WTC11 (cell line): ENCODE results near the gene ZBTB16. TPM values are rescaled to one million over a fixed set of nuclear protein-coding genes. Genes with fewer than 3 reads are reported as not detected.

Experiments used
- ATAC-seq: fragments of 200-7000 bp; cut with Tn5 transposase; 2 replicates; pipeline ENCODE4 v1.10.0; 2021; ENCODE audit warnings: mild to moderate bottlenecking, moderate library complexity
- CTCF ChIA-PET: fragments of 300-600 bp; sonication (Branson Sonifier 250); formaldehyde crosslinking; loops from one replicate; lab custom pipeline; 2021; ENCODE audit warnings: antibody characterized with exemption; lab: Charles Lee
- POLR2A ChIA-PET: fragments of 350-600 bp; sonication (Branson Sonifier 250); formaldehyde crosslinking; loops from one replicate; lab custom pipeline; 2021; ENCODE audit warnings: antibody characterized with exemption; lab: Charles Lee
- DNase-seq: peaks from one replicate; pipeline ENCODE4 v3.0.0; 2021; ENCODE audit warnings: low spot score
- H3K27ac Mint-ChIP-seq: 2 replicates; pipeline ENCODE4 v1.8.0; 2021; ENCODE audit warnings: mixed read lengths
- H3K27me3 Mint-ChIP-seq: 2 replicates; pipeline ENCODE4 v1.8.0; 2021; ENCODE audit warnings: low read depth, mild to moderate bottlenecking, moderate library complexity, mixed read lengths
- H3K36me3 Mint-ChIP-seq: 2 replicates; pipeline ENCODE4 v1.8.0; 2021; ENCODE audit warnings: mixed read lengths
- H3K4me1 Mint-ChIP-seq: 2 replicates; pipeline ENCODE4 v1.8.0; 2022; ENCODE audit warnings: mixed read lengths
- H3K4me3 Mint-ChIP-seq: 2 replicates; pipeline ENCODE4 v1.8.0; 2021; ENCODE audit warnings: mild to moderate bottlenecking, moderate library complexity, mixed read lengths
- H3K9me3 Mint-ChIP-seq: 2 replicates; pipeline ENCODE4 v1.8.0; 2021; ENCODE audit warnings: mixed read lengths
- AR ChIP-seq: fragments of 250-450 bp; sonication (Bioruptor Pico); IDR thresholded peaks from 2 replicates; pipeline ENCODE4 v1.9.0; 2021; ENCODE audit warnings: mild to moderate bottlenecking
- ATF2 ChIP-seq: sonication (generic); formaldehyde crosslinking; IDR thresholded peaks from 2 replicates; pipeline ENCODE4 v1.8.1; 2022; ENCODE audit warnings: low read depth, missing genetic modification reagents, borderline replicate concordance
- ATF3 ChIP-seq: sonication (generic); formaldehyde crosslinking; conservative IDR thresholded peaks from 2 replicates; pipeline ENCODE4 v1.8.1; 2022; ENCODE audit warnings: mild to moderate bottlenecking, missing genetic modification reagents
- CREB1 ChIP-seq: sonication (generic); formaldehyde crosslinking; IDR thresholded peaks from 2 replicates; pipeline ENCODE4 v1.8.0; 2023; ENCODE audit warnings: mild to moderate bottlenecking, missing genetic modification reagents
- FOXP1 ChIP-seq: sonication (generic); formaldehyde crosslinking; IDR thresholded peaks from 2 replicates; pipeline ENCODE4 v1.8.0; 2022; ENCODE audit warnings: missing genetic modification reagents, mild to moderate bottlenecking, moderate library complexity, borderline replicate concordance
- HMGXB4 ChIP-seq: sonication (generic); formaldehyde crosslinking; IDR thresholded peaks from 2 replicates; pipeline ENCODE4 v1.8.1; 2023; ENCODE audit warnings: mild to moderate bottlenecking, moderate library complexity, missing genetic modification reagents
- MAX ChIP-seq: sonication (generic); formaldehyde crosslinking; IDR thresholded peaks from 2 replicates; pipeline ENCODE4 v1.8.0; 2022; ENCODE audit warnings: mild to moderate bottlenecking, missing genetic modification reagents
- MYBL2 ChIP-seq: sonication (generic); formaldehyde crosslinking; IDR thresholded peaks from 2 replicates; pipeline ENCODE4 v1.8.1; 2023; ENCODE audit warnings: mild to moderate bottlenecking, moderate library complexity, missing genetic modification reagents
- NR1H2 ChIP-seq: sonication (generic); formaldehyde crosslinking; IDR thresholded peaks from 2 replicates; pipeline ENCODE4 v1.9.0; 2021; ENCODE audit warnings: mild to moderate bottlenecking, moderate library complexity, missing genetic modification reagents
- SMAD4 ChIP-seq: sonication (generic); formaldehyde crosslinking; IDR thresholded peaks from 2 replicates; pipeline ENCODE4 v1.8.0; 2022; ENCODE audit warnings: mild to moderate bottlenecking, missing genetic modification reagents
- SOX15 ChIP-seq: fragments of 250-450 bp; sonication (Bioruptor Pico); IDR thresholded peaks from 2 replicates; pipeline ENCODE4 v1.9.0; 2021; ENCODE audit warnings: mild to moderate bottlenecking
- TCF7 ChIP-seq: sonication (generic); formaldehyde crosslinking; IDR thresholded peaks from 2 replicates; pipeline ENCODE4 v1.8.0; 2022; ENCODE audit warnings: mild to moderate bottlenecking, low read depth, missing genetic modification reagents, moderate library complexity
- TP53 ChIP-seq: sonication (generic); formaldehyde crosslinking; IDR thresholded peaks from 2 replicates; pipeline ENCODE4 v1.8.1; 2023; ENCODE audit warnings: mild to moderate bottlenecking, missing genetic modification reagents
- ZBTB21 ChIP-seq: sonication (generic); formaldehyde crosslinking; IDR thresholded peaks from 2 replicates; pipeline ENCODE4 v1.8.1; 2023; ENCODE audit warnings: mild to moderate bottlenecking, missing genetic modification reagents, borderline replicate concordance
- ZNF138 ChIP-seq: sonication (generic); formaldehyde crosslinking; conservative IDR thresholded peaks from 2 replicates; pipeline ENCODE4 v1.8.1; 2022; ENCODE audit warnings: mild to moderate bottlenecking, moderate library complexity, missing genetic modification reagents
- ZNF263 ChIP-seq: sonication (generic); formaldehyde crosslinking; IDR thresholded peaks from 2 replicates; pipeline ENCODE4 v1.8.1; 2022; ENCODE audit warnings: low read depth, mild to moderate bottlenecking, moderate library complexity, missing genetic modification reagents
- ZNF317 ChIP-seq: sonication (generic); formaldehyde crosslinking; IDR thresholded peaks from 2 replicates; pipeline ENCODE4 v1.8.1; 2023; ENCODE audit warnings: low read depth, mild to moderate bottlenecking, moderate library complexity, missing genetic modification reagents, borderline replicate concordance
- ZNF416 ChIP-seq: fragments of 250-450 bp; sonication (Bioruptor Pico); IDR thresholded peaks from 2 replicates; pipeline ENCODE4 v1.9.0; 2021; ENCODE audit warnings: mild to moderate bottlenecking, inconsistent platforms
- ZNF423 ChIP-seq: fragments of 250-450 bp; sonication (Bioruptor Pico); IDR thresholded peaks from 2 replicates; pipeline ENCODE4 v2.1.2; 2022; ENCODE audit warnings: mild to moderate bottlenecking, moderate library complexity
- ZNF425 ChIP-seq: fragments of 250-450 bp; sonication (Bioruptor Pico); conservative IDR thresholded peaks from 2 replicates; pipeline ENCODE4 v1.9.0; 2021; ENCODE audit warnings: mild to moderate bottlenecking
- ZNF532 ChIP-seq: fragments of 250-450 bp; sonication (Bioruptor Pico); IDR thresholded peaks from 2 replicates; pipeline ENCODE4 v1.9.0; 2021; ENCODE audit warnings: mild to moderate bottlenecking, borderline replicate concordance
- total RNA-seq: library from RNA; stranded (reverse); gene quantifications from 3 replicates; pipeline ENCODE4 v1.2.3, GENCODE V29; 2021

ZBTB16 gene
- total RNA-seq, 1 experiment from 2014 or later = 0.57 TPM

GRCh38 chr11:114265122-114265878 is 205.8 kb downstream of the ZBTB16 start:
- no peak for DNase-seq
- H3K9me3 Mint-ChIP-seq = peaks cover under 1% of the 10 kb centered on the region; the same call in 1 of the 2 replicates
- H3K27me3 Mint-ChIP-seq = no peaks in the 10 kb centered on the region
- no peaks in the 10 kb centered on the region for H3K4me1 Mint-ChIP-seq
- ATAC-seq = no peak
- no peak overlapping the region for H3K4me3 Mint-ChIP-seq
- H3K36me3 Mint-ChIP-seq = no peaks in the 10 kb centered on the region
- POLR2A ChIA-PET = no interaction called here
- CTCF ChIA-PET = interaction anchor here (0.9 to 10.6 kb wide), 7 partner anchors 8 to 369 kb away, joined by 3 to 151 read pairs (median 4); partner anchors contain the start of gene HTR3A
- H3K27ac Mint-ChIP-seq = no peak overlapping the region
- TF ChIP-seq SOX15 (no peak), ZNF263 (CRISPR knock-in tag) (no peak), ZNF138 (CRISPR knock-in tag) (no peak), FOXP1 (no peak), ZNF425 (CRISPR knock-in tag) (no peak), ZBTB21 (CRISPR knock-in tag) (no peak)

- H3K4me3 Mint-ChIP-seq = no peak overlapping the region
- TF ChIP-seq NR1H2 (CRISPR knock-in tag) (no peak), ATF3 (no peak), MYBL2 (CRISPR knock-in tag) (no peak), ZNF416 (CRISPR knock-in tag) (no peak), ZNF317 (no peak), TCF7 (no peak), ZNF532 (CRISPR knock-in tag) (no peak), CREB1 (CRISPR knock-in tag) (no peak), ZNF423 (CRISPR knock-in tag) (no peak), SOX15 (no peak), AR (CRISPR knock-in tag) (no peak), TP53 (no peak), HMGXB4 (no peak), SMAD4 (CRISPR knock-in tag) (no peak), MAX (no peak), ATF2 (CRISPR knock-in tag) (no peak)
These were observed 210.0 kb downstream of the ZBTB16 start for GRCh38 chr11:114269498-114269897.

More at GRCh38 chr11:114269498-114269897, 210.0 kb downstream of the ZBTB16 start:
- ChIA-PET POLR2A (no interaction called here), CTCF (interaction anchor here (1.1 to 1.2 kb wide), 2 partner anchors 8 to 11 kb away, joined by 3 to 4 read pairs; no protein-coding TSS in a partner anchor)
- ATAC-seq (no peak), DNase-seq (no peak)
- Mint-ChIP-seq H3K27ac (no peak overlapping the region), H3K36me3 (no peaks in the 10 kb centered on the region), H3K9me3 (peaks cover 9% of the 10 kb centered on the region), H3K27me3 (peaks cover 11% of the 10 kb centered on the region), H3K4me1 (no peaks in the 10 kb centered on the region)
